ENCODE results near the gene FAM185A.
"Not testable (repeated sequence)": the region's sequence is repeated elsewhere in the genome, so short reads cannot be mapped to it uniquely, and the experiment has no call there.

The FAM185A gene

DNA sequence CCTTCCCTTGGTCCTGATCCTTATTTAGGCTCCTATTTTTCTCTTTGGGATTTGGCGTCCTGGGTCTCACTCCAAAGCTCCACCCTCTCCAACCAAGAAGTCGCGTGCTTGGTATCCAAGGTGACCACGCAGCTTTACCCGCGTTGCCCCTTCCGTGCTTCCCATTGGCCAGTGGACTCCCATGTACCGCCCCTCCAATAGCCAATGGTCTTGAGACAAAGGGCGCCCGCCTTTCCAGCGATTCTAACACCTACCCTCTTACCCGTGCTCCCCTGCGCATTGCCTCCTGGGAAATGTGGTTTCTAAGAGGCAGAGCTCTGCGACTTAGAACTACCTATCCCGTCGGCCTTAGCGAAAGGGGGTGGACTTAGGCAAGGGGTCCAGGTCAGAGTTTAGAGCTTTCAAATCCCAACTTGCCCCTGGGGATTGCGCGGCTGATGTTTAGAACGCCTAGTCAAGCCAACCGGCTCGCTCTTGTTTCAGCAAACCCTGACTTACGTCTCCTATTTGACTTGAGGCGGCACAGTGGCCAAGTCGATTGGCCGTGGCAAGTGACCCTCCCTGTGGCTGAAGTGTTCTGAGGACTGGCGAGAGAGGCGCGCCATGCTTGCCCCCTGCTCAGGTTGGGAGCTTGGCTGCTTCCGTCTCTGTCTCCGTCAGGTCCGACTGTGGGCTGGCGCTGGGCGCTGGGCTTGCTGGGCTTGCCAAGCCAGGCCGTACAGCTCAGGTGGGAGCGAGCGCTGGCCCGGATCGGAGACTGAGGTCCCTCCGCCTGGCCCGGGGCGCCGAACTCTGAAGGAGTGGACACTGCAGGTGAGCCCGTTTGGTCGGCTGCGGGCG, at the start of gene FAM185A:
Gene FAM185A (plus strand): TSS at position 395 of the 840 bp plus-strand sequence. CDS start 209 bp downstream, at position 604.
- peak; percentile 100 for DNase-seq (ENCODE audit: low spot score)

DNA sequence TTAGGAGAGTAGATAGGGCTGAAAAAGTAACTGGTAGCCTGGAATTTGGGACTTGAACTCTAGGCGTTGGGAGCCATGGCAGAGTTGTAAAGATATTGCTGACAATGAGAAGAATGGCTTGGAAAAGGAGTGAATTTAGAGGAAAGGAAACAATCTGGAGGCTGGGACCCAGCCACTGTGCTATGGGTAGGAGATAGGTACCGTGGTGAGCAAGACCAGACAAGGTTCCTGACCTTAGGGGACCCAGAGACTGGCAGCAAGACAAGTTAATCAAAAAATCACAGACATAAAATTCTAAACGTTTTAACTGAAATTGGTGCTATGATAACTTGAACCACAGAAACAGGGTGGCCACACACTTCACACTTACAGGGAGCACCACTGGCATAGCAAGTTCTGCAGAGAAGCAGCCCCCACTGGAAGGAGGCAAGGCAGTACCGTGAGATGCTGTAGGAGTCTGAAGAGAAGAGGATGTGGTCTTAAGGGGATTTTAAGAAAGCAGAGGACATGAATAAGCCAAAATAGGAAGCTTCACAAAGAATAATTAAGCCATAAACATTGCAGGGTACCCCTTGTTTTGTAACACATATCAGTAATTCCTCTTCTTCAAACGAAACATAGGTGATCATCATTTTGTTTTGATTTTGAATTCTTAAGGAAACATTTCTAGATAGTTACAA, 35.6 kb upstream of the FAM185A start:
- not testable (repeated sequence) for DNase-seq (ENCODE audit: low spot score)

DNA sequence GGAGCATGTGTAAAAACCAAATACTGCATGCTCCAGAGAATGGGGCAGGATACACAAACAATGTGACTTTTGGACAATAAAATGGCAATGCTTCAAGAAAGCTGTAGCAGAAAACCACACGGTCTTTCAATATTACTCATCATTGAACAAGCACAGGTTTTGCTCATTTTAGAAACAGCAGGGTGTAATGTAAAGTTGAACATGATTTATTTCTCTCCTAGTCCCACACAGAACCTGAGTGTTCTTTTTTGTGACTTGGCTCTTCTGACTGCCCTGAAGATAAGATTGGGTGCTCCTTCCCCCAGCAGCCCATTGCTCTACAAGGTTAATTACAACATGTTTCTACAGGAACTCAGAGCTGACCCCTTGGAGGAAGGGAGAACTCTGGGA, 35.1 kb upstream of the FAM185A start:
- not testable (repeated sequence) for DNase-seq (ENCODE audit: low spot score)

DNA sequence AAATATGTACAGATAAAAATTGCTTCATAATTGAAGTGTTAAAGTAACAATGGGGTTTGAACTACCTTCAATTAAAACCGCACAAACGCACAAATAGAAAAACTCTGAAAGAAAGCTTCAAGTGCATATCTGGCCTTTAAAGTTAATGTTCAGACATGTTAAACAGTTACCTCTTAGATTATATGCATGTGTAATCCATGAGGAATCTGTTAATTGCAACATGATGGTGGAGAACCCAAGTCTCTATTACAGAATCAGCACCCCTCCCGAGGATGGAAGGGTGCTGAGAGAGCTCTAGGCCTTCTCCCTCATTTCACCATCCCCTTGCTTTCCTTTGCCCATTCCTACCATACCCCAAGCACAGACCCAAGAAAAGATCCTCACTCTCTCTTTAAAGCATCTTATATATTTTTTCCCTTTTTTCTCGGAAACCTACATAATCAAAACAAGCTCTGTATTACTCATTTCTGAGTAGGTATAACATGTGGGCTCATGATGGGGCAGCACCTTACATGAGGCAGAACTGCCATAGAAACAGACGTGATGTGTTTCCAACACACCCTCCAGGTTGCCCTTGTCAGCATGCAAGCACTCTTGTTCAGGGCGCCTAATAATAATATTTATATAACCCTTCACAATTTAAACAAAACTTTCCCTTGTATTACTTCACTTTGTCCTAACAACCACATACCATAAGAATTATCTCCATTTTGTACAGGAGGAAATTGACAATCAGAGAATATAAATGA, 33.9 kb upstream of the FAM185A start:
- DNase-seq (ENCODE audit: low spot score): not testable (repeated sequence)

GRCh38 chr7:102715718-102716117, 33.1 kb upstream of the FAM185A start:
- DNase-seq (ENCODE audit: low spot score): not testable (repeated sequence)

GRCh38 chr7:102718491-102718890, 30.3 kb upstream of the FAM185A start:
- not testable (repeated sequence) for DNase-seq (ENCODE audit: low spot score)

- not testable (repeated sequence) for DNase-seq (ENCODE audit: low spot score)
Measured at GRCh38 chr7:102726170-102726569, 22.6 kb upstream of the FAM185A start.

GRCh38 chr7:102729670-102730069, 19.1 kb upstream of the FAM185A start:
- DNase-seq (ENCODE audit: low spot score): not testable (repeated sequence)

GRCh38 chr7:102730431-102730830, 18.4 kb upstream of the FAM185A start:
- DNase-seq (ENCODE audit: low spot score): not testable (repeated sequence)

GRCh38 chr7:102742002-102742771, 6.6 kb upstream of the FAM185A start:
- DNase-seq (ENCODE audit: low spot score): peak; percentile 84

GRCh38 chr7:102743861-102744260, 4.9 kb upstream of the FAM185A start:
- DNase-seq (ENCODE audit: low spot score): not testable (repeated sequence)

DNA sequence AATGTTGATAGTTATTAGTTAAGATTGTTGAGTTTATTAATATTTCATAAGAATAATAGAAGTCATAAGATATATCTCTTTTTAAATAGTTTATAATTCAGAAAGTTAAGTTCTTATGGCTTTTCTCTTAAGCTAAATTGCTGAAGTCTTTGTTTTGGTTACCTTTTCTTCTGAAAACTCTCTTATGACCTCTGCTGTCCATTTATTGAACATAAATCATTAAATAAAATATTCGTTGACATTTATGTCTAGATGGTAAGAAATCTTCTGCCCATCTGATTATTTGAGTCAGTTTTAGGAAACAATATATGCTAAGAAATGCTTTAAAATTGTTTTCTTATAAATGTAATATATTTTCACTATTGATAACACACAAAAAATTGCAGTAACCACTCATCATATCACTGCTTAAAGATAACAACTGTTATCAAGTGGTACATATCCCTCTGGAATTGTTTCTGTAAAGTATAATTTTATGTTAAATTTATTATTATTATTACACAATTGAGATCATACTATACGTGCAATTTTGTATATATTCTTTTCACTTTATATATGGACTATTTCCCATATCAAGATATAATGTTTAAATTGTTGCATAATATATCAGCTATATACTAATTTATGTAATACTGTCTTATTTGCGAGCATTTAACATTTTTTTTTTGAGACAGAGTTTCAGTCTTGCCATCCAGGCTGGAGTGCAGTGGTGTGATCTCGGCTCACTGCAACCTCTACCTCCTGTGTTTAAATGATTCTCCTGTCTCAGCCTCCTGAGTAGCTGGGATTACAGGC, 3.1 kb upstream of the FAM185A start:
- not testable (repeated sequence) for DNase-seq (ENCODE audit: low spot score)

- not testable (repeated sequence) for DNase-seq (ENCODE audit: low spot score)
Measured at GRCh38 chr7:102749445-102749786, 617 bp downstream of the FAM185A start.

DNA sequence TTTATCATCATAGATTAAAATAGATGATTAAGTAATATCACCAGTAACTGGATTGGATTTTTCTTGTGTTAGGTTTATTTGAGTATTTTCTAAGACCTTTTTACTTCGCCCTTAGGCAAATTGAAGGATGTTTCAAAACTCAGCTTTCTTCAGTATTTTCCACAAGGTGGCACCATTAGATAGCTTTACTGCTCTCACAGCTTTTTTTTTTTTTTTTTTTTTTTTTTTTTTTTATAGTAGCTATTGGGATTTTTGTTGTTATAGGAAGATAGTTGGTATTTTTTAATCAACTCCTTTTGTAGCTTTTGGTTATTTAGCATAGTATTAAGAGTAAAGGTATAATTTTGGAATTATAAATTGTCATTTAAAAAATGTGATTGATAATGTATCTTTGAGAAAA, 9.4 kb downstream of the FAM185A start:
- not testable (repeated sequence) for DNase-seq (ENCODE audit: low spot score)

GRCh38 chr7:102759934-102760333, 11.1 kb downstream of the FAM185A start:
- not testable (repeated sequence) for DNase-seq (ENCODE audit: low spot score)

DNA sequence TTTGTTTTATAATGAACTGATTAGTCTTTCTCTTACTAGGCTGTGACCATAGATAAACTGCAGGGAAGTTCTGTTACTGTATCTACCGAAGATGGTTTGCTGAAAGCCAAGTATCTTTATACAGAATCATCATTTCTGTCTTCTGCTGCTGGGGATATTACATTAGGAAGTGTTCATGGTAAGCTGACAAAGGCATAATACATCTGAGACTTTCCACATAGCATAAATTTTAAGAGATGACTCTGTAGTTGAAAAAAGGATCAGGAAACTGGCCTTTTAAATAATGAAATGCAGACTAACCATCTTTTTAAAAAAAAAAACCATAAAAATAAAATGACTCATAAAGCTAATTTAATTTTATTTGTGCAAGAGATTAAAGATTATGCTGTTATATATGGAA, 12.4 kb downstream of the FAM185A start:
- DNase-seq (ENCODE audit: low spot score): not testable (repeated sequence)

- not testable (repeated sequence) for DNase-seq (ENCODE audit: low spot score)
Measured at GRCh38 chr7:102763295-102763905, 14.6 kb downstream of the FAM185A start.

DNA sequence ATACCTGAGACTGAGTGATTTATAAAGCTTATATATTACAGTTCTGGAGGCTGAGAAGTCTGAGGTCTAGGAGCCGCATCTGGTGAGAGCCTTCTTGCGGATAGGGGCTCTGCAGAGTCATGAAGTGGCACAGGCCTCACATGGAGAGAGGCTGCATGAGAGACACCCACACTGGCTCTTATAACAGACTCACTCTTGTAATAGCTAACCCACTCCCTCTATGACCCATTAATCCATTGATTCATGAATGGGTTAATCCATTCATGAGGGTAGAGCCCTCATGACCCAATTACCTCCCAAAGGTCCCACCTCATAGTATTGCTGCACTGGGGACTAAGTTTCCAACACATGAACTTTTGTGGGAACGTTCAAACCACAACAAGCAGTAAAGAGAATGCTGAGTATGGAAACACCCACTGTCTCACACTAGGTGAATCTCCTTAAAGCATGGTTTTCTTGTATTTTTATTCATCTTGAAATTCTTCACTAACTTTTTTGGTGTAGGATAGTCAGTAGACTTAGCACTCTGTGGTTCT, 20.9 kb downstream of the FAM185A start:
- DNase-seq (ENCODE audit: low spot score): not testable (repeated sequence)

- DNase-seq (ENCODE audit: low spot score): not testable (repeated sequence)
Measured at GRCh38 chr7:102770467-102770866, 21.7 kb downstream of the FAM185A start.

- not testable (repeated sequence) for DNase-seq (ENCODE audit: low spot score)
Measured at GRCh38 chr7:102776217-102776616, 27.4 kb downstream of the FAM185A start.
